ENCODE data around the gene TOMM40. TPM values are rescaled to one million over a fixed set of nuclear protein-coding genes. Genes with fewer than 3 reads are reported as not detected.
A peak's percentile ranks its signal among the peaks of the same experiment; 100 is the strongest.

Gene TOMM40
- total and polyA plus RNA-seq, 2 of the 13 experiments (the other 11 are each of a cell fraction or from before 2014, with no cell fraction given): 72.0 to 110 TPM

- FAIRE-seq (no peak), ATAC-seq (no peak), DNase-seq (ENCODE audit: low spot score) (no peak)
- Histone ChIP-seq H3K27me3 (ENCODE audit: control insufficient read depth in 1 of 2, insufficient read depth in 2 of 2, low read length in 2 of 2) (no peaks in the 10 kb centered on the region; a peak in 1 of 5 replicates), H2AFZ (ENCODE audit: low read length) (no peak overlapping the region), H3K27ac (ENCODE audit: extremely low read length, insufficient read depth, low read length) (peak overlapping the region; percentile 95), H3K9me3 (ENCODE audit: low read length) (no peaks in the 10 kb centered on the region), H3K4me2 (ENCODE audit: low read depth, low read length) (peak overlapping the region; percentile 95), H3K4me3 (replicated peaks in 1 of 3; ENCODE audit: insufficient read depth in 1 of 3, low read depth in 2 of 3, low read length in 3 of 3) (peak overlapping the region; percentile 76 to 95 (median 84)), H4K20me1 (ENCODE audit: insufficient read depth, low read length) (peaks cover 36% of the 10 kb centered on the region), H3K4me1 (ENCODE audit: insufficient read depth, low read length) (peaks cover 51% of the 10 kb centered on the region), H3K79me2 (ENCODE audit: insufficient read depth, low read length) (peaks cover 54% of the 10 kb centered on the region), H3K36me3 (replicated peaks in 1 of 2; ENCODE audit: control insufficient read depth in 1 of 2, insufficient read depth in 2 of 2, low read length in 2 of 2) (peaks cover 0 to 4% of the 10 kb centered on the region in 2 experiments; a peak in 2 of 5 replicates), H3K9ac (ENCODE audit: insufficient read depth, low read depth, low read length) (peak overlapping the region; percentile 100)
- intact Hi-C loops (cut with micrococcal nuclease; ENCODE audit: unreplicated experiment): loop anchor here (2.0 to 10.0 kb wide), 2 partner anchors 44 to 108 kb away; partner anchors contain the start of genes CLPTM1 and TOMM40
- in situ Hi-C loops (cut with HindIII; ENCODE audit: extremely low pct_ligation_motif_present, low pct_unique_long_range_greater_than_20kb): loop anchor here (5.0 to 10.0 kb wide), 2 partner anchors 52 to 159 kb away; no protein-coding TSS in a partner anchor
- ChIA-PET CTCF (ENCODE audit: low intra/inter-chr PET ratio, low total read pairs) (interaction anchor here (1.1 to 3.8 kb wide), 4 partner anchors 39 to 69 kb away, joined by 4 to 50 read pairs (median 20); partner anchors contain the start of gene CBLC), POLR2A (interaction anchor here (1.0 to 2.0 kb wide), 19 partner anchors 10 to 231 kb away, joined by 3 to 23 read pairs (median 5); partner anchors contain the start of genes APOC1, APOE, BCAM and CLPTM1)
- no TSS peak for BruUV-seq (replicated peaks)
- WGBS (ENCODE audit: low lambda C conversion rate): 3% methylated on average over 28 of the region's 51 CpGs
- TF ChIP-seq TAF15 (IDR thresholded peaks at IDR 0.05; ENCODE audit: low read depth, low read length, poor library complexity, severe bottlenecking) (peak; percentile 42), NFIB (CRISPR knock-in tag; IDR thresholded peaks at IDR 0.05; ENCODE audit: borderline replicate concordance) (no peak), POLR2G (IDR thresholded peaks at IDR 0.05; ENCODE audit: low read depth, low read length) (0 out of 2 replicates have a peak, but pooled peaks have one; percentile 13), ZFY (CRISPR knock-in tag; IDR thresholded peaks at IDR 0.05) (peak; percentile 38), ATF5 (CRISPR knock-in tag; IDR thresholded peaks at IDR 0.05; ENCODE audit: low read depth) (no peak), ZBTB7A (CRISPR knock-in tag; IDR thresholded peaks at IDR 0.05) (peak; percentile 85; the same call in 1 of the 2 replicates), SIN3A (IDR thresholded peaks at IDR 0.05; ENCODE audit: borderline replicate concordance, low read depth, low read length) (0 out of 2 replicates have a peak, but pooled peaks have one; percentile 52), CHCHD3 (CRISPR knock-in tag; IDR thresholded peaks at IDR 0.05) (0 out of 2 replicates have a peak, but pooled peaks have one; percentile 39), SOX5 (CRISPR knock-in tag; IDR thresholded peaks at IDR 0.05; ENCODE audit: borderline replicate concordance) (no peak), CCDC6 (CRISPR knock-in tag; IDR thresholded peaks at IDR 0.05) (peak; percentile 14; the same call in 1 of the 2 replicates), ZNF792 (CRISPR knock-in tag; IDR thresholded peaks at IDR 0.05) (0 out of 2 replicates have a peak, but pooled peaks have one; percentile 3), ARID4A (CRISPR knock-in tag; IDR thresholded peaks at IDR 0.05; ENCODE audit: borderline replicate concordance) (0 out of 2 replicates have a peak, but pooled peaks have one; percentile 9), KMT2A (CRISPR knock-in tag; IDR thresholded peaks at IDR 0.05) (no peak), MAZ (IDR thresholded peaks at IDR 0.05; ENCODE audit: borderline replicate concordance, low read depth, low read length) (peak; percentile 32; the same call in 1 of the 2 replicates), MAZ (CRISPR knock-in tag; IDR thresholded peaks at IDR 0.05; ENCODE audit: low read depth) (no peak), TEAD3 (CRISPR knock-in tag; optimal IDR thresholded peaks at IDR 0.05; ENCODE audit: borderline replicate concordance) (peak; percentile 79), HMG20A (CRISPR knock-in tag; IDR thresholded peaks at IDR 0.05; ENCODE audit: borderline replicate concordance) (no peak), KAT7 (CRISPR knock-in tag; IDR thresholded peaks at IDR 0.05; ENCODE audit: borderline replicate concordance) (no peak)
These were observed 44.5 kb upstream of the TOMM40 start for GRCh38 chr19:44846455-44847143.

All from HepG2 (cell line).